ENCODE measurements around the gene NAP1L1.
"Not testable (repeated sequence)": the region's sequence is repeated elsewhere in the genome, so short reads cannot be mapped to it uniquely, and the experiment has no call there.

Gene NAP1L1

GRCh38 chr12:76018672-76019071, 65.8 kb downstream of the NAP1L1 start:
- DNase-seq = no peak

- DNase-seq = no peak
These were observed 66.4 kb downstream of the NAP1L1 start for GRCh38 chr12:76018111-76018510.

- no peak for DNase-seq
These were observed 70.5 kb downstream of the NAP1L1 start for GRCh38 chr12:76014007-76014406.

GRCh38 chr12:76013603-76014002, 70.9 kb downstream of the NAP1L1 start:
- no peak for DNase-seq

- no peak for DNase-seq
These were observed 71.8 kb downstream of the NAP1L1 start for GRCh38 chr12:76012644-76013043.

- DNase-seq = no peak
These were observed 73.6 kb downstream of the NAP1L1 start for GRCh38 chr12:76010732-76011458.

GRCh38 chr12:76008428-76008827, 76.1 kb downstream of the NAP1L1 start:
- no peak for DNase-seq

- no peak for DNase-seq
These were observed 76.8 kb downstream of the NAP1L1 start for GRCh38 chr12:76007640-76008039.

GRCh38 chr12:76006028-76006925, 78.2 kb downstream of the NAP1L1 start:
- DNase-seq = no peak

GRCh38 chr12:76003355-76003638, 81.2 kb downstream of the NAP1L1 start:
- no peak for DNase-seq

- DNase-seq = no peak
These were observed 81.7 kb downstream of the NAP1L1 start for GRCh38 chr12:76002598-76003354.

- no peak for DNase-seq
These were observed 86.0 kb downstream of the NAP1L1 start for GRCh38 chr12:75998292-75999063.

GRCh38 chr12:75997658-75998057, 86.8 kb downstream of the NAP1L1 start:
- no peak for DNase-seq

- DNase-seq = no peak
These were observed 87.5 kb downstream of the NAP1L1 start for GRCh38 chr12:75996861-75997447.

GRCh38 chr12:75995691-75996090, 88.8 kb downstream of the NAP1L1 start:
- no peak for DNase-seq

- DNase-seq = no peak
These were observed 90.3 kb downstream of the NAP1L1 start for GRCh38 chr12:75994069-75994740.

GRCh38 chr12:75991753-75992152, 92.7 kb downstream of the NAP1L1 start:
- no peak for DNase-seq

GRCh38 chr12:75990189-75990912, 94.1 kb downstream of the NAP1L1 start:
- no peak for DNase-seq

GRCh38 chr12:75987709-75988108, 96.8 kb downstream of the NAP1L1 start:
- DNase-seq = not testable (repeated sequence)

Data from NCI-H187 treated with DMSO at 0.1 percent for 48 hours (cell line).